Measurements from ENCODE around the gene MAPK7. TPM values are rescaled to one million over a fixed set of nuclear protein-coding genes. Genes with fewer than 3 reads are reported as not detected.

MAPK7 gene
- total RNA-seq, 2 experiments from 2014 or later: 8.1 to 19.3 TPM

GRCh38 chr17:19398301-19399181 lies 20.2 kb downstream of the MAPK7 start:
- intact Hi-C loops (cut with micrococcal nuclease; ENCODE audit: unreplicated experiment): no loop called here
- peaks cover 13% of the 10 kb centered on the region for H3K4me1 ChIP-seq (ENCODE audit: insufficient read depth, low read length, poor library complexity, severe bottlenecking)
- no peak overlapping the region for H3K4me2 ChIP-seq (ENCODE audit: low read length)
- no peaks in the 10 kb centered on the region for H3K9me2 ChIP-seq (ENCODE audit: insufficient read depth, low read length)
- H2AFZ ChIP-seq (ENCODE audit: low read length): peak overlapping the region; percentile 63; the same call in 1 of the 2 replicates
- no peak overlapping the region for H3K27ac ChIP-seq (ENCODE audit: low read depth, low read length, poor library complexity, severe bottlenecking)
- no peaks in the 10 kb centered on the region for H3K9me3 ChIP-seq (ENCODE audit: low read length)
- DNase-seq (ENCODE audit: low spot score): no peak
- no peaks in the 10 kb centered on the region for H3K36me3 ChIP-seq (ENCODE audit: insufficient read depth, low read length)
- no peak for TF ChIP-seq EZH2phosphoT487 (IDR thresholded peaks at IDR 0.05; ENCODE audit: borderline replicate concordance, low read depth, low read length)
- no peak for TF ChIP-seq CTCF (conservative IDR thresholded peaks at IDR 0.05; ENCODE audit: low read length)
- no TSS peak for BruUV-seq (replicated peaks)
- no peaks in the 10 kb centered on the region for H4K20me1 ChIP-seq (ENCODE audit: insufficient read depth, low read length)
- no peak overlapping the region for H3K4me3 ChIP-seq (ENCODE audit: low read depth, low read length, poor library complexity, severe bottlenecking)
- CTCF ChIA-PET (ENCODE audit: unreplicated experiment): no interaction called here
- H3K79me2 ChIP-seq (ENCODE audit: insufficient read depth, low read depth, low read length): no peaks in the 10 kb centered on the region
- POLR2A ChIA-PET: interaction anchor here (0.7 kb wide), 1 partner anchor 10 kb away, joined by 3 read pairs; no protein-coding TSS in a partner anchor

- H3K9me3 ChIP-seq (ENCODE audit: low read length): no peaks in the 10 kb centered on the region
- H3K36me3 ChIP-seq (ENCODE audit: insufficient read depth, low read length): no peaks in the 10 kb centered on the region
- H4K20me1 ChIP-seq (ENCODE audit: insufficient read depth, low read length): no peaks in the 10 kb centered on the region
- H2AFZ ChIP-seq (ENCODE audit: low read length): no peak overlapping the region
- no peak for DNase-seq (ENCODE audit: low spot score)
- intact Hi-C loops (cut with micrococcal nuclease; ENCODE audit: unreplicated experiment): no loop called here
- ChIA-PET POLR2A (no interaction called here), CTCF (ENCODE audit: unreplicated experiment) (no interaction called here)
- no TSS peak for BruUV-seq (replicated peaks)
- TF ChIP-seq EZH2phosphoT487 (IDR thresholded peaks at IDR 0.05; ENCODE audit: borderline replicate concordance, low read depth, low read length) (no peak), CTCF (conservative IDR thresholded peaks at IDR 0.05; ENCODE audit: low read length) (no peak)
- H3K79me2 ChIP-seq (ENCODE audit: insufficient read depth, low read depth, low read length): no peaks in the 10 kb centered on the region
- no peak overlapping the region for H3K4me3 ChIP-seq (ENCODE audit: low read depth, low read length, poor library complexity, severe bottlenecking)
- no peak overlapping the region for H3K27ac ChIP-seq (ENCODE audit: low read depth, low read length, poor library complexity, severe bottlenecking)
- no peak overlapping the region for H3K4me2 ChIP-seq (ENCODE audit: low read length)
- H3K4me1 ChIP-seq (ENCODE audit: insufficient read depth, low read length, poor library complexity, severe bottlenecking): peaks cover 13% of the 10 kb centered on the region
- H3K9me2 ChIP-seq (ENCODE audit: insufficient read depth, low read length): no peaks in the 10 kb centered on the region
Measured at GRCh38 chr17:19399750-19400450, 21.6 kb downstream of the MAPK7 start.
